Stromal cell of bone marrow (primary cell): ENCODE measurements around the gene PNP.
A peak's percentile ranks its signal among the peaks of the same experiment; 100 is the strongest.
"Not testable (repeated sequence)": the region's sequence is repeated elsewhere in the genome, so short reads cannot be mapped to it uniquely, and the experiment has no call there.

Experiments used
- DNase-seq: peaks from one replicate; pipeline ENCODE4 v3.0.0-alpha.2; 2012; ENCODE audit warnings: low read depth

PNP gene

GRCh38 chr14:20469242-20469889, at the start of gene PNP:
Gene PNP (plus strand): TSS chr14:20469406. CDS start chr14:20469525, 119 bp downstream.
- peak; percentile 80 for DNase-seq

DNA sequence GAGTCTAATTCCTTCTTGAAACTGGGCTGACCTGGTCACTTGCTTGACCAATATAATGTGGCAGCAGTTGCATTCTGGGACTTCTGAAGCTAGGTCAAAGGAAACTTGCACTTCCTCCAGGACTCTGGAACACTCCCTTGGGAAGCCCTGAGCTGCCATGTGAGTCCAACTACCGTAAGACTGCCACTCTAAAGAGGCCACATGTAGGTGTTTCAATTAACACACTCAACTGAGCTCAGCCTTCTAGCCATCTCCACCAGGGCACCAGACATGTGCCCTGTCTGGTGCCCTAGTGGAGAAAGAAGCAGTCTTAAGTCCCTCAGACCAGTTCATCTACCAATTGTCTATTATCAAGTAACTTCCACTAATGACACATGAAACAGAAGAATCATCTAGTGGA, 49.8 kb upstream of the PNP start:
- DNase-seq, result no peak

DNA sequence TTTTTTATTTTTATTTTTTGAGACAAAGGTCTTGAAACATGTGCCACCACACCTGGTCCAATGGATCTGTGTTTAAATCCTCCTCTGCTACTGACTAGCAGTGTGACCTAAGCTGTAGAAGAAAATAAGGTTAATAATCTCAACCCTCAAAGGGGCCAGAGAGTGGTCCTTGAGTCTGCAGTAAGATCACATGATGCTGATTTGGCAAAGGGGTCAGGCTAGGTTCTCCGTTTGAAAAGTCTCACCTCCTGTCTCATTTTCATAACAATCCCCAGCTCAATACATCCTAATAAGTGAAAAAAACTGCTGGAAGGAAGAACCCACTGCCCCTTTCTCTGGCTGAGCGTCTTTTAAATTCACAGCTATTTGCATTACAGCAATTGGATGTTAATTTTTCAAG, 47.9 kb upstream of the PNP start:
- no peak for DNase-seq

DNA sequence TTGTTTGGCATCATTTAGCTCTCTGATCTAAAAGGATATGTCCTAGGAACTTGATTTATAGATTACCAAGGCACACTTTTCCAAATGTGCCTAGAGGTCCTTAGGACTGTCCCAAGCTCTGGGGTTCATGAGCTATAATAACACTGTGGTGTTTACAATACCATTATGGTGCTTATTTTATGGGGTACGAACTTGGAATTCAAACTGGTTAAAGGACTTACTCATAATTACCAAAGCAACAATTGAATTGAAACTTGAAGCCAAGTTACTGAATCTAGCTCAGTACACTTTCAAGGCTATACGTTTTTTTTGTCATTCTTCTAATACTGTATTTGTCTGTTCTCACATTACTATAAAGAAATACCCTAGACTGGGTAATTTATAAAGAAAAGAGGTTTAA, 46.3 kb upstream of the PNP start:
- DNase-seq, result no peak

DNA sequence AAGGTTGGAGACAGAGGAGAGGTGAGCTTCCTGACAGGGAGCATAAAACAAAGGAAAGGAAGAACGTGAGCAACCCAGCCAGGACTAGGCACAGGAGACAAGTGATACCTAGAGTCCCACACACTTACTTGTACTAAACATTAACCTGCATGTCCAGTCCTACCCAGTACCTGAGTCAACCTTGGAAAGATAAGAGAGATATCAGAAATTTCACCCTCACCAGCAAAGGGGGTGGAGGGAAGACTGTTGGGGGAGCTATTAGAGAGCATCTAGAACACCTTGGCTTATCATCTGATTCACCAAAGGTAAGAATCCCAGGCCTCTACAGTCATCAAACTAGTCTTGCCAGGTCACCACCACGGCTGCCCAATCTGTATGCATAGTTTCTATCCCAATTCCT, 44.4 kb upstream of the PNP start:
- DNase-seq, result no peak

- peak; percentile 48 for DNase-seq
Observed at GRCh38 chr14:20427231-20428009, 41.8 kb upstream of the PNP start.

DNA sequence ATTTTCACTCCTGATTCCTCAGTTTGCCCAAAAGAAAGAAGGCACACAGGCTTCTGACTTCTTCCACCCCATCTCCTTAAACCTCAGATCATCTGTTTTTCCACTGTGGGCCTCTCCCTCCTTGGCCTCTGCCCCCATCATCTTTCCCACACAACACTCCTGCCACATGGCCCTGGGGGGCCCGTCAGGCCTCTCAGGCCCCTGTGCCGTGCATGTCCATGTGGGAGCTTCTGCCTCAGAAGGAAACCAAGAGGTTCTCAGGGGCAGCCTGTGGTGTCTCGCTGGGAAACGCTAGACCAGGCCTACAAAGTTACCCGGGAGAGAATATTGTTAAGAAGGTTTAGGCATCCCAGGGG, 41.2 kb upstream of the PNP start:
- no peak for DNase-seq

- DNase-seq, result no peak
Observed at GRCh38 chr14:20428802-20429201, 40.4 kb upstream of the PNP start.

DNA sequence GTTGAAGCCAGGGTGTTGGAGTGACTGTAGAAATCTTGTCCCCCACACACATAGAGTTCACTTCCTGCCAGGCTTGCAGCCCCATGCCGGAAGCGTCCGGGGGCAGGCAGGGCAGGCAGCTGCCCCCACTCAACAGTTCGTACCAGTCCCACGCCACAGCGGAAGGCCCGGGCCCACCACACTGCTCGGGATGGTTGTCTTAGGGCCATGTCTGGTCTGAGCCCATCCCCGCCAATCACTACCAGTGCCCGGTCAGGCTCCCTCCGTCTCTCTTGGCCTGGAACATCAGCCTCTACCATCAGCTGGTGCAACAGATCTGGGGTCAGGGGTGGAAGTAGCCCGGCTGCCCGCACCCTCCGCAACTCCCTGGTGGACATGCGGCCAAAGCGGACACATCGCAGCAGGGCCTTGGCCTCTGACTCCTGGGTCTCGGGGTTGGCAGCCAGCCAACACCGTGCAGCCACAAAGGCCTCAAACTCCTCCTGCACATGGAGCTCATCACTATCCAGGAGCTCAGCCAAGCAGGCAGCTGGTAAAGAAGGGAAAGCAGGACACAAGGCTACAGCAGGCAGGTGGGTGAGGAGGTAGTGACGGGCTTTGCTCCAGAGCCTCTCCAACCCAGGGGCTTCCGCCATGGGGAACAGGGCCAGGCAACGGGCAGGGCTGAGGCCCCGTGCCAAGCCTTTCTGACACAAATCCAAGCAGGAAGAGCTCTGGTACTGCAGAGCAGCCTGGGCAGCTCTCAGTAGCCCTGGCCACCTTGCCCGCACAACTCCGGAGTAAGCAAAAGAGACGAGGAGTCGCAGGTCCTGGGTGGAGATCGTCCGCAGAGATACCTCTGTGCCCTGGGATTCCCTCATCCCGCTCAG, 39.2 kb upstream of the PNP start:
- DNase-seq, result no peak

DNA sequence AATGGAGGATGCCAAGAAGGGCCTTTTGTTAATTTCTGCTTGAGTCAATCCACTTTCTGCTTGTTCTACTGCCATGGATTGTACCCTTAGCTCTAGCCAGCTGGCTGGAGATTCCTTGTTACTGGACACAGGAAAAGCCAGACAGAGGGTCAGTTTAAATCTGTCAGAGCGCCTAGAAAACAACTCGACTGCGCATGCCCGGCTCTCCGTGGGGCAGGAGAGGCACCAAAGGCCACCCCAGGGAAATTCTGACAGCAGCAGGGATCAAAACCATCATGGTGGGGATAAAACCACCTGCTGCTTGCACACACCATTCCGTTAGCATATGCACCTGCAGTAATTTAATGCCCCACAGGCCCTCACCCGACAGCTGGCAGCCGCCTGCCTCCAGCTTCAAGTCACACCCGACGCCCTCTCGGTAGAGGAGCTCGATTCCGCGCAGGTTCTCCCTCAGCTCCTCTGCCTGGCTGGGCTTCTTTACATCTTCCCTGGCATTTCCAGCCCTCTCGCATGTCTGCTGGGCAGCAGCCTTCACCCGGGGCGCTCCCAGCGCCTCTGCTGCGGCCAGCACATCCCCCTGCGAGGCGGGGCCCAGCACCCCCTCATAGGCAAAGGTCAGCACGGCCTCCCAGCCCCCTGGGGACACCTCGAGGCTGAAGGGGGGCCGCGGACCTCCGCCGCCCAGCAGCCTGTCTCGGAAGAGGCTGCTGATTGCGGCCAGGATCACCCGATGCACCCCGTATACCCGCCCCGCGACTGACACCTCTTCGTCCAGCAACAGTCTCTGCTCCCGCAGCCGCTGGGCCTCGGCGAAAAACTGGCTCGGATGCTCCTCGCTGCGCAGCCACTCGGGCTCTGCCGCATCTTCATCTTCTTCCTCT, 34.3 kb upstream of the PNP start:
- DNase-seq, result no peak

DNA sequence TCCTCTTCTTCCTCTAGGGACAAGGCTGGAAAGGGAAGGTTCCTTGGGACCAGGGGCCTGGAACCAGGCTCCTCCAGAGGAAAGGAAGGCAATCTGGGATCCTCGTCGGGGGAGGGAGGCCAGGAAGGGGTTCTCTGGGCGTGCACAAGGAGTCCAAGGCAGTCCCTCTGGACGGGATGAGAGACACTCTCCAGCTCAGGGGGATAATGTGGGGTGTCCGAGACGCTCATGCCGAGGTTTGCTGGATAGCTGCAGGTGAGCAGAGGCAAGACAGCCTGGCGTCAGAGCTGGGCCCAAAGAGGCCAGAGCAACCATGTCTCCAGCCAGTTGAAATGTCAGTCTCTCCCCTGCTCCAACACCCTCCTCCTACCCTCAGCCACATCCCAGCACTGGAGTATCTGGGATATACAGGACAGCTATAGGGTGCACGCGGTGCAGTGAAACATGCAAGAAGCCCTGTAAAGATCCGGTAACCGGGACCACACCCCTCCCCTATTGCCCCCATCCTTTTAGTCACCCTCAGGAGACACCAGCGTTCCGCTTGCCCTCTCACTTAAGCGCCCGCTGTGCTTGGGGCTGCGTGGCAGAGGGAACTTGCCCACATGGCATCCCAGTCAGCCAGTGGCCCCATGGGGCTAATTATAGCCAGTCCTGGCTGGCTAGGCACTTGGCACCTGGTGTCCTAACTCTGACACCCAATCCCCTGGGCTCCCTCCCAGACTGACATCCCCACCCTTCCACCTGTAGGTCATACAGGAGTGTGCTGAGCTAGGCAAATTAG, 33.4 kb upstream of the PNP start, which contains the start of gene KLHL33:
TSS of gene KLHL33 (minus strand) at position 585 of the 781 bp plus-strand sequence. CDS start at position 230, 355 bp downstream.
- no peak for DNase-seq

DNA sequence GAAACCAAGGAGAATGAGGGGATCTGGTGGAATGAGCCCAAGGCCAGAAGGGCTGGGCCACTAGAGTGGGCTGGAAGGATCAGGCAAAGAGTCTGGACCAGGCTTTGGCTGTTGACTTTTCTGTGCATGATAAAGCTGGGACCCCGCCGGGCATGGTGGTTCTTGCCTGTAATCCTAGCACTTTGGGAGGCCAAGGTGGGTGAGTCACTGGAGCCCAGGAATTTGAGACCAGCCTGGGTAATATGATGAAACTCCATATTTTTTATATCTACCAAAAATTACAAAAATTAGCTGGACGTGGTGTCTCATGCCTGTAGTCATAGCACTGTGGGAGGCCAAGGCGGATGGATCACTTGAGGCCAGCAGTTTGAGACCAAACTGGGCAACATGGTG, 32.8 kb upstream of the PNP start:
- DNase-seq, result peak; percentile 54

DNA sequence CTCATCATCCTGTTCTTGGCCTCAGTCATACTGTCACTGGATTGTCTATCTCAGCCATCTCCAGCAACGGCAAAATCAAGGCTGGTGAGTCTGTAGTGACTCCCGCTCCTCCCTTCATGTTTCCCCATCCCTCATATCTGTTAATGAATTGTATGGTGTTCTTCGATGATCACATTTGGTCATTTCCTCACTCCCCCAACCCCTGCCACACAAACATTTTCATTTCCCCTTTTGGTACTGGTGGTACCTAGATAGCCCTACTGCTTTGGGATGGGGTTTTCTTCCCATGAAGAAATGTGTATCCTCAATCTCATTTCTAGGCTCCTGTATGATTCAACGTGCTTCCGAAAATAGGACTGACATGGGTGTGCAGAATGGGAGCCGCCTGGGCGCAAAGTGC, 30.5 kb upstream of the PNP start:
- DNase-seq, result no peak

DNA sequence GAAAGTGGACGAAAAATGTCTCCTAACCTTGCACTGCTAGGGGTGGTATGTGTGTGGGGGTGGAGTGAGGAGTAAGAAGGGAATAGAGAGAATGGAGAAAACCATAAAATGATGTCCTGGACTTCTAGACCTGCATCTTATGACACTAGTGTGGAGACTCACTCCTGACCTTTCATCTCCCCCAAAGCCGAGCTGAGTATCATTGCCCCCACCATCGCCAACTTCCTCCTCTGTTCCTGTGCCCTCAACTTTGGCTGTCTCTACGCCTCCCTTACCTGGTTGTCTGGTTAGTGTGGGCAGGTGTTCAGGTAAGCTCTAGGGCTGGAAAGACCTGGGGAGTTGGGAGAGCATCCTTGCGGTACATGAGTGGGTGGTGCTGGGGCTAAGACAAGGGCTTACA, 28.7 kb upstream of the PNP start:
- DNase-seq, result no peak

DNA sequence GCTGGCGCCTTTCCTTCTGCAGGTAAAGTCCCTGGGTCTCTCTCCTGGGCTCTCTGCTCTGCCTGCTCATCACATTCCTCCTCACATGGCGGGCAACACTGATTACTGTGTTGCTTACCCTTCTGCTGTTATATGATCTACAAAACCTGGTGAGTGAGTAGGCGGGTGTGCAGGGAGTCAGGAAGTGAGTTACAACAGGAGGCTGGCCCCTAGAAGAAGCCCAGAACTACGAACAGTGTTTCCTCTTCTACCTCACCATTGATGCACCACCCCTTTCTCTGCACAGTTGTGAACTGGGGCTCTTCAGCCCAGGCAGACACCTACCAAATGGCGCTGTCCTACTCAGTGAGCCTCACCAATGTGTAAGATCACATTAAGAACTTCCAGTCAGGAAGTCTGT, 28.3 kb upstream of the PNP start:
- DNase-seq, result no peak

- no peak for DNase-seq
Observed at GRCh38 chr14:20441461-20441860, 27.7 kb upstream of the PNP start.

DNA sequence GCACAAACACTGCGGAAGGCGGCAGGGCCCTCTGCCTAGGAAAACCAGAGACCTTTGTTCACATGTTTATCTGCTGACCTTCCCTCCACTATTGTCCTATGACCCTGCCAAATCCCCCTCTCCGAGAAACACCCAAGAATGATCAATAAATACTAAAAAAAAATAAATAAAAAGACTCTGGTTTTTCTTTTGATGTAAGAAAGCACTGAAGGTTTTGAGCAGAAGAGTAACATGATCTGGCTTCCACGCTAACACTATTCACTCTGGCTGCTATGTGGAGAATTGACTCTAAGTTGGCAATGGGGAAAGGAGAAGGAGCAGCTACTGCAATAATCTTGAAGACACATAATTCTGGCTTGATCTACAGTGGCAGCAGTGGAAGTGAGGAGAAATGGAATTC, 25.6 kb upstream of the PNP start:
- not testable (repeated sequence) for DNase-seq

DNA sequence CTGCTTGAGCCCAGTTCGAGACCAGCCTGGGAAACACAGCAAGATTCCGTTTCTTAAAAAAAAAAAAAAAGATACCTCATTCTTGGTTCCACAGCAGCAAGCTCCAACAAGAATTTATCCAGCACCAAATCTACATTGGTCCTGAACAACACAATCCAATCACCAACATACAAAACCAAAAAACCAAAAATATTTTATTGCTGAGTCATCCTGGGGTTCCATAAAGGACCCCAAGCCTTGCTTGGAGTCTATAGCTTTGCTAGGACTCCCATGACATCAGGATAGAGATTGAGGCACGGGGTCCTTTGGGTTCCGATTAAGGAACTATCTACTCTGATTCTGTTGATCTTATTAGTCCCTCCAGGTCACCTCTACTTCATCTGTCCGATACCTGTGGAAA, 22.3 kb upstream of the PNP start:
- DNase-seq, result no peak

DNA sequence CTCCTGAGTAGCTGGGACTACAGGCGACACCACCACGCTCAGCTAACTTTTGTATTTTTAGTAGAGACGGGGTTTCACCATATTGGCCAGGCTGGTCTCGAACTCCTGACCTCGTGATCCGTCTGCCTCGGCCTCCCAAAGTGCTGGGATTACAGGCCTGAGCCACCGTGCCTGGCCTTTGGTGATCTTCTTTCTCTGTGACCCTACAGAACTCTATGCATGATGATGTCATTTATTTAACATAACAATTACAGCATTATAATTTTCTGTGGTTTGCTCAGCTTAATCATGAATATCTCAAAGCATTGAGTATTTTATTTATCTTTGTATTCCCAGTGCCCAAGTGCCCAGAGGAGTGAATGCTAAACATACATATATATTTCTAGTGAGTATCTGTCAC, 16.4 kb upstream of the PNP start:
- DNase-seq, result not testable (repeated sequence)

DNA sequence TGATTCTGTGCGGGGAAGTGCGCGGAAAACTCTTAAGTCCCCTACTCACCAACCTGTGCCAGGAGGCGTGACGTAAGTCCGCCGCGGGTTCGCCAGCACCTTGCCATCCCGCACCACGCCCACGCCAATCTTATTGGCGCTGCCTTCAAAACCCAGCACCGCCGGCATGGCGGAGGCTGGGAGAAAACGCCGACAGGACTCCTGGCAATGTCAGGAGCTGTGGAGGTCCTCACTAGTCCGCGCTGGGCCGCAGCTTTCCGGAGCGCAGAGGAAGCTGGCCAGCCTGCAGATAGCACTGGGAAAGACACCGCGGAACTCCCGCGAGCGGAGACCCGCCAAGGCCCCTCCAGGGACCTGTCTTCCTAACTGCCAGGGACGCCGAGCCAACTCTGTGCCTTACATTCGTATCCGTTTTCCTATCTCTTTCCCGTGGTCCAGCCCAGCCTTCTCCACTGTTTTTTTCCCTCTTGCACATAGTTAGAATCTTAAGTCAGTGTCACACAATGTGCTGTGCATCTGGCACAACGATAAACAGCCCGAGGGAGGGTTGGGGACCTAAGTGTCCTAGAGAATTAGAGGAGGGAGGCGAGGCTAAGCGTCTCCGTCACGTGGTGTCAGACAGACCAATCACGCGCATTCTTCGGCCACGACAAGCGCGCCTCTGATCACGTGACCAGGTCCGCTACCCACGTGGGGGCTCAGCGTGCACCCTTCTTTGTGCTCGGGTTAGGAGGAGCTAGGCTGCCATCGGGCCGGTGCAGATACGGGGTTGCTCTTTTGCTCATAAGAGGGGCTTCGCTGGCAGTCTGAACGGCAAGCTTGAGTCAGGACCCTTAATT, 14.5 kb upstream of the PNP start, which contains the start of the genes APEX1 and OSGEP:
TSS of gene APEX1 (plus strand) at position 711 of the 839 bp plus-strand sequence. CDS start 420 bp downstream, outside the sequence.
TSS of gene OSGEP (minus strand) at position 297 of the 839 bp plus-strand sequence. CDS start at position 168, 129 bp downstream.
- DNase-seq, result peak; percentile 97
